ENCODE data around the gene STK39. TPM values are rescaled to one million over a fixed set of nuclear protein-coding genes. Genes with fewer than 3 reads are reported as not detected.
"Not testable (repeated sequence)": the region's sequence is repeated elsewhere in the genome, so short reads cannot be mapped to it uniquely, and the experiment has no call there.

Gene STK39
- total RNA-seq, 1 donor = 18.1 TPM

DNA sequence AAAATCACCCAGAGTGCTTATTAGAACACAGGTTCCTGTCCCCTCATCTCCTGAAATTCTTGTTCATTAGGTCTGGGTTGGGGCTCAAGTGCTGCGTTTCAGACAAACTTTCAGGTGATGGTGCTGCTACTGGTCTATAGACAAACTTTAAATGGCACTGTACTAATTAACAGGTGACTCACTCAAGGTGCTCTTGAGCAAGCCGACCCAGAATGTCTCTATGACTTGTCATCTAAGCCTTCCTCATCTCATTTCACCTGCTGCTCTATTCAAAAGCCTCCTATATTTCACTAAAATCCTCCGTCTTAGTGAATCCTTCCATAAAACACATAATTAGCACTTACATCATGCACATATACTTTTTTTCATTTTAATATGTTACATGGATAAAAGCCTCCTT, 29.9 kb upstream of the STK39 start:
- no peak overlapping the region for H3K27ac ChIP-seq (ENCODE audit: low read depth, low read length)
- no peak overlapping the region for H2AFZ ChIP-seq (ENCODE audit: low read length)
- DNase-seq (ENCODE audit: insufficient read length, low spot score, missing footprints) = no peak
- H3K79me2 ChIP-seq (ENCODE audit: insufficient read depth, low read length) = no peaks in the 10 kb centered on the region
- no peaks in the 10 kb centered on the region for H3K4me1 ChIP-seq (ENCODE audit: insufficient read depth, low read length)
- TF ChIP-seq, protein P1, sequence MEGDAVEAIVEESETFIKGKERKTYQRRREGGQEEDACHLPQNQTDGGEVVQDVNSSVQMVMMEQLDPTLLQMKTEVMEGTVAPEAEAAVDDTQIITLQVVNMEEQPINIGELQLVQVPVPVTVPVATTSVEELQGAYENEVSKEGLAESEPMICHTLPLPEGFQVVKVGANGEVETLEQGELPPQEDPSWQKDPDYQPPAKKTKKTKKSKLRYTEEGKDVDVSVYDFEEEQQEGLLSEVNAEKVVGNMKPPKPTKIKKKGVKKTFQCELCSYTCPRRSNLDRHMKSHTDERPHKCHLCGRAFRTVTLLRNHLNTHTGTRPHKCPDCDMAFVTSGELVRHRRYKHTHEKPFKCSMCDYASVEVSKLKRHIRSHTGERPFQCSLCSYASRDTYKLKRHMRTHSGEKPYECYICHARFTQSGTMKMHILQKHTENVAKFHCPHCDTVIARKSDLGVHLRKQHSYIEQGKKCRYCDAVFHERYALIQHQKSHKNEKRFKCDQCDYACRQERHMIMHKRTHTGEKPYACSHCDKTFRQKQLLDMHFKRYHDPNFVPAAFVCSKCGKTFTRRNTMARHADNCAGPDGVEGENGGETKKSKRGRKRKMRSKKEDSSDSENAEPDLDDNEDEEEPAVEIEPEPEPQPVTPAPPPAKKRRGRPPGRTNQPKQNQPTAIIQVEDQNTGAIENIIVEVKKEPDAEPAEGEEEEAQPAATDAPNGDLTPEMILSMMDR (IDR thresholded peaks at IDR 0.05; ENCODE audit: extremely low read depth, low read depth, low read length) = no peak
- H3K36me3 ChIP-seq (ENCODE audit: insufficient read depth, low read length) = no peaks in the 10 kb centered on the region
- H3K4me2 ChIP-seq (ENCODE audit: insufficient read depth, low read length) = no peak overlapping the region
- H4K20me1 ChIP-seq (ENCODE audit: insufficient read depth, low read length) = no peaks in the 10 kb centered on the region
- no peaks in the 10 kb centered on the region for H3K9me3 ChIP-seq (ENCODE audit: low read depth, low read length)
- H3K4me3 ChIP-seq (ENCODE audit: insufficient read depth, low read length) = no peak overlapping the region
- H3K27me3 ChIP-seq (ENCODE audit: insufficient read depth, low read length) = peaks cover 5% of the 10 kb centered on the region

DNA sequence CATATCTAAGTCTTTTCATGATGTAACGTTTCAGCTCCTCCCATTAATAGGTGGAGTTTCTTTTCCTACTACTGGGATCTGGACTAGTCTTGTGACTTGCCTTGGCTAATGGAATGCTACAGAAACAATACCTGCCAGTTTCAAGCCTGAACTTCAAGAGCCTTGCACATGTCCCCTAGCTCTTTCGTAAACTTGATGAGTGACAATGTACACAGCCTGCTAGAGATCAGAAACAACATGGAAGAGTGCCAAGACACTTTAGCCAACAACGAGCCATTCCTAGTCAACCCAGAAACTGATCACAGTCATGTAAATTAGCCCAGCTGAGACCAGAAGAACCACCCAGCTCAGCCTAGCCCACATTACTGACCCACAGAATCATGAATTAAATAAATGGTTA, 24.8 kb upstream of the STK39 start:
- H3K4me1 ChIP-seq (ENCODE audit: insufficient read depth, low read length) = no peaks in the 10 kb centered on the region
- H3K4me3 ChIP-seq (ENCODE audit: insufficient read depth, low read length) = no peak overlapping the region
- no peak overlapping the region for H3K4me2 ChIP-seq (ENCODE audit: insufficient read depth, low read length)
- no peaks in the 10 kb centered on the region for H3K36me3 ChIP-seq (ENCODE audit: insufficient read depth, low read length)
- H2AFZ ChIP-seq (ENCODE audit: low read length) = no peak overlapping the region
- H3K9me3 ChIP-seq (ENCODE audit: low read depth, low read length) = no peaks in the 10 kb centered on the region
- no peaks in the 10 kb centered on the region for H3K27me3 ChIP-seq (ENCODE audit: insufficient read depth, low read length)
- no peak for DNase-seq (ENCODE audit: insufficient read length, low spot score, missing footprints)
- TF ChIP-seq, protein P1 (IDR thresholded peaks at IDR 0.05; ENCODE audit: extremely low read depth, low read depth, low read length) = no peak
- H3K79me2 ChIP-seq (ENCODE audit: insufficient read depth, low read length) = no peaks in the 10 kb centered on the region
- no peak overlapping the region for H3K27ac ChIP-seq (ENCODE audit: low read depth, low read length)
- no peaks in the 10 kb centered on the region for H4K20me1 ChIP-seq (ENCODE audit: insufficient read depth, low read length)

DNA sequence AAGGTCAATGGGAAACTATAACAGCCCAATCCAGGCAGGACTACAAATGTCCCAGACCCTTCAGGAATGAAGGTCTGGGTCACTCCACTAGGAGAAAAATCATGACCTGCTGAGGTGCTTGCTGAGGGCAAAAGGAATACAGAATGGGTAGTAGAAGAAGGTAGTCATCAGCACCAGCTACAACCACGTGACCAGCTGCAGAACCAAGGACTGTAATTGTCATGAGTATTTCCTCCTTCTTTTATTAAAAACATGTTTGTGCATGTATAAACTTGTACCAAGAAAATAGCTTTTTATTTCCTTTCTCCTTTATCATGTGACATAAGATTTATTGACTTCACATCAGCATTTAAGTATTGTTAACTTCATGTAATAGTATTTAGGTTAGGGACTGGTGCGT, 15.5 kb upstream of the STK39 start:
- H2AFZ ChIP-seq (ENCODE audit: low read length); H3K4me2 ChIP-seq (ENCODE audit: insufficient read depth, low read length); H3K9me3 ChIP-seq (ENCODE audit: low read depth, low read length); DNase-seq (ENCODE audit: insufficient read length, low spot score, missing footprints); H3K4me1 ChIP-seq (ENCODE audit: insufficient read depth, low read length); H3K27ac ChIP-seq (ENCODE audit: low read depth, low read length); H3K4me3 ChIP-seq (ENCODE audit: insufficient read depth, low read length); H3K27me3 ChIP-seq (ENCODE audit: insufficient read depth, low read length); H3K79me2 ChIP-seq (ENCODE audit: insufficient read depth, low read length); H3K36me3 ChIP-seq (ENCODE audit: insufficient read depth, low read length); H4K20me1 ChIP-seq (ENCODE audit: insufficient read depth, low read length): not testable (repeated sequence)

DNA sequence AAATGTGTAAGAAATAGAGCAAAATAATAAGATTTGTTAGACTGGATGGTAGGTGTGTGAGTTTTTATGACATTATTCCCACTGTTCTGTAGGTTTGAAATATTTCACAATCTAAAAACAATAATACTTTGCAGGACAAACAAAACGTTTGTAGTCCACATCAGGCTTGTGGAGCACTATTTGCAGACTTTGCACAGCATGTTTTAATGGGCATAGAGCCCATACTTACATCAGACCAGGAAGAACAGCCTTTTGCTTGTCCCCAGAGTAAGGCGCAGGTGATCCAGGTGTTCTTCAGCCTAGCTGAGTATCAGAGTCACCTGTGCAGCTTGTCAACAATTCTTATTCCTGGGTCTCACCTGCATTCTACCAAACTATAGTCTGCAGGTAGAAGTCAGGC, 9.1 kb upstream of the STK39 start:
- H3K4me1 ChIP-seq (ENCODE audit: insufficient read depth, low read length) = peaks cover 3% of the 10 kb centered on the region
- no peak overlapping the region for H3K27ac ChIP-seq (ENCODE audit: low read depth, low read length)
- TF ChIP-seq, protein P1 (IDR thresholded peaks at IDR 0.05; ENCODE audit: extremely low read depth, low read depth, low read length) = no peak
- no peaks in the 10 kb centered on the region for H3K9me3 ChIP-seq (ENCODE audit: low read depth, low read length)
- no peak overlapping the region for H3K4me3 ChIP-seq (ENCODE audit: insufficient read depth, low read length)
- DNase-seq (ENCODE audit: insufficient read length, low spot score, missing footprints) = no peak
- no peaks in the 10 kb centered on the region for H3K27me3 ChIP-seq (ENCODE audit: insufficient read depth, low read length)
- H3K79me2 ChIP-seq (ENCODE audit: insufficient read depth, low read length) = no peaks in the 10 kb centered on the region
- H3K4me2 ChIP-seq (ENCODE audit: insufficient read depth, low read length) = no peak overlapping the region
- H4K20me1 ChIP-seq (ENCODE audit: insufficient read depth, low read length) = no peaks in the 10 kb centered on the region
- H3K36me3 ChIP-seq (ENCODE audit: insufficient read depth, low read length) = no peaks in the 10 kb centered on the region
- no peak overlapping the region for H2AFZ ChIP-seq (ENCODE audit: low read length)

All from osteoblast (primary cell).